ENCODE data around the gene EXOC3L4.
"Not testable (repeated sequence)": the region's sequence is repeated elsewhere in the genome, so short reads cannot be mapped to it uniquely, and the experiment has no call there.

EXOC3L4 gene

DNA sequence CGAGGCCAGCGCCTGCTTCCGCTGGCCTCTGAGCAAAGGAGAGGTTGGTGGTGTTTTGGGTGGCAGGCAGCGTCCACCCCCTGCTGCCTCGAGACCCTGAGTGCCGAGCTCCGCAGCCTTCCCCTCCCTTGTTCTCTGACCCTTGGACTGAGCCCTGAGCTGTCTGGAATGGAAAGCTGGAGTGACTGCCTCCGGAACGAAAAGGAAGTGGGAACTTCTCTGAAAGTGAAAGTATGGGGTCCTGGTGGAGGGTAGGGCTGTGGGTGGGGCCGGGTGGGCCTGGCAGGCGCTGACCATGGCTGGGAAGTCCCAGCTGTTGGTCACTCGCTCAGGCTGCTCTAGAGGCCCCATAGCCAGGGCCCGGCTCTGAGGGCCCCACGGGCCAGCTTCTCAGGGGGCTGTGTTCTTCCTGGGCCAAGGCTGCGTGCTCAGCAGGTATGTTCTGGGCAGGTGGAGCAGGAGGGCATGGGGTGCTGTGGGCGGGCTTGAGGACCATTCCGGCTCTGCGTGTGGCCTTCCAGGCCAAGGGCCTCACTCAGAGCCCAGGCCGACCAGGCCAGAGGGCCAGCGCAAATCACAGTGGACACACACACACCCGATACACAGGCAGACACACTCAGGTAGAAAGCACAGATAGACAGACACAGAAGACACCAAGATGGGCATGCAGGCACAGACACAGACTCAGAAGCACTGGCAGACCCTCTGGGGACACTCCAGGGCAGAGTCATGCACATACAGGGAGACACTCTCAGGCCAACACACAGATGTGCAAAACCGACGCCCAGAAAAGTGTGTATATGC is at the start of gene EXOC3L4:
TSS of gene EXOC3L4 (plus strand) at position 320 of the 804 bp plus-strand sequence. CDS start 5,495 bp downstream, outside the sequence.
- no peak for DNase-seq (ENCODE audit: low read depth)

- DNase-seq (ENCODE audit: low read depth): no peak
Observed at GRCh38 chr14:103045371-103045869, 49.1 kb upstream of the EXOC3L4 start.

DNA sequence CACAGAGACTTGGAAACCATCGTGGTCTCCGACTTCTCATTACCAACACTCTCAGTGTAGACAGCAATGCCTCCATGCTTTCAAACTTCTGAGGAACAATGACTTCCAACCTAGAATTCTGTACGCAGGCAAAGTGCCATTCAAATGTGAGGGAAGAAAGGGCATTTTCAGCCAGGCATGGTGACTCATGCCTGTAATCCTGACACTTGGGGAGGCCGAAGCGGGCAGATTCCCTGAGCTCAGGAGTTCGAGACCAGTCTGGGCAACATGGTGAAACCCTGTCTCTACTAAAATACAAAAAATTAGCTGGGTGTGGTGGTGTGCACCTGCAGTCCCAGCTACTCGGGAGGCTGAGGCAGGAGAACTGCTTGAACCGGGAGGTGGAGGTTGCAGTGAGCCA is 47.1 kb upstream of the EXOC3L4 start:
- DNase-seq (ENCODE audit: low read depth): not testable (repeated sequence)

- no peak for DNase-seq (ENCODE audit: low read depth)
Observed at GRCh38 chr14:103050935-103051334, 43.6 kb upstream of the EXOC3L4 start.

DNA sequence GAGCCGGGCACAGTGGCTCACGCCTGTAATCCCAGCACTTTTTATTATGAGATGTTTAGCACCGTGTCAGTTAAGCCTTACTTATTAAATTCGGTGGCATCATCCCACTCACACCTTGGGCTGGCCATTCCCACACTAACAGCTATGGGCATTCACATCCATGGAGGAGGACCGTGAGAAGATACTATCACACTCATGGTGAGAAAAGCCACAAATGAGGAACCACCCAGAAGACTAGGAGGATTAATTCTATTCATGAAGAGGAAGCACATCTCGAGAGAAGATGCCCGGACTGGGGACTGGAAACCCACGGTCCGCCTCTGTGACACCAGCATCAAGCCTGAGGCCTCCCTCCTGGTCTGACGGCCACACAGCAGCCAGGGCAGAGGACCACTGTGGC is 42.1 kb upstream of the EXOC3L4 start:
- no peak for DNase-seq (ENCODE audit: low read depth)

DNA sequence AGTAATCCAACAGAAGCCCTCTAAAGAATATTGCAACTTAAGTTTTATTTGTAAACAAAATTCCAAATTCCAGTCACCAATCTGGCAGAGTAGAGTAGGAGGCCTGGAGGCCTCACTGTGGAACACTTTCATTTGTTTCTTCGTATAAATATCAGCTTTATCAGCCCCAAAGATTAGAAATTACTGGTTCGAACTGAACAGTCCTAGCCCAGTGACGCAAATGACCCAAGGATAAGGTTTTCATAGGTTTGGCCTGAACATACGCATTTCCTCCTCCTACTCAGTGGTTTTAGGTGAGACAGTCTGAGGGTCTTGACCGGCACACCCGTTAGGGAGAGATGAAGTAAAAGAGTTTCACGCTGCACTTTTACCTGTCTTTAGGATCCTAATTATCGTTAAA is 38.8 kb upstream of the EXOC3L4 start:
- no peak for DNase-seq (ENCODE audit: low read depth)

DNA sequence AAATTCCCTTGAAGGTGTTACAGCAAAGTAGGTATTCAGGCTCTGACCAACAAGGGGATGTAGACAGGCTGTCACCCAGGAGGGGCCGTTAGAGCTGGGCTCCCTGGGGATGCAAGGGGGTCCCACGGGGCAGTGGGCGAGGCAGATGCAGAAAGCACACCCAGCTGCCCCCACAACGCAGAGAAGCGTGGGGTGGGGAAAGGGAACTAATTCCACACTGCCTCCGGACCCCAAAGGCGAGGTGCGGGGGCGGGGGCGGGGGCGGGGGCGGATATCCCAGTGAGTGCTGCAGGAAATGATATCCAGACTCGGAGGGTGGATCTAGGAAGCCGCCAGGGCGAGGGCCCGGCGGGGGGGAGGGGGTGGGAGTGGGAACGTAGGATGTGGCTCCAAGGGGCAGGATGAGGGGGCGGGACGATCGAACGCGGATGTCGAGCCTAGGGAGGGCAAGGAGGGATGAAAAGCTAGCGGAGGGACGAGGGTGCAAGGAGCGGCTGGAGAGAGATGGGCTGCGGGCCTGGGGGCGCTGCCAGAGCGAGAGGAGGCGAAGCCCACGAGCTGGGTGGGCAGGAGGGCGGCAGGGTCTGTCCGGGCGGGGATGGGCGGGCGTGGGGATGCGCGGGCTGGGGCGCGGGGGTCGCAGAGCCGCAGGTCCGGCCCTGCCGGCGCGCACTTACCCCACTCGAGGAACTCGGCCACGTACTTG is 38.0 kb upstream of the EXOC3L4 start:
- peak; percentile 63 for DNase-seq (ENCODE audit: low read depth)

DNA sequence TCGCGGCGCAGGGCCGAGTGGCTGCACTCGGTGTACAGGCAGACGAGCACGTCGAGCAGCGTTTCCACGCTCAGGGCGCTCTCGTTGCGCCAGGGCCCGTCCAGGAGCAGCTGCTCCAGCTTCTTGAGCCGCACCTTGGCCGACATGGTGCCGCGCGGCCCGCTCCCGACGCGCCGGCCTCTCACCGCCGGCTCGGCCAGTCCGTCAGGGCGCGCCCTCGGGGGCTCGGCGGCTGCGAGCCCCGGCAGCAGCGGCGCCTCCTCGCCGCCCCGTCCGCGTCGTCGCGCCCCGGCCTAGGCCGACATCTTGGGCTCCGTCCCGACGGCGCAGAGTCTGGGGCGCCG is 37.5 kb upstream of the EXOC3L4 start:
- DNase-seq (ENCODE audit: low read depth): peak; percentile 15

DNA sequence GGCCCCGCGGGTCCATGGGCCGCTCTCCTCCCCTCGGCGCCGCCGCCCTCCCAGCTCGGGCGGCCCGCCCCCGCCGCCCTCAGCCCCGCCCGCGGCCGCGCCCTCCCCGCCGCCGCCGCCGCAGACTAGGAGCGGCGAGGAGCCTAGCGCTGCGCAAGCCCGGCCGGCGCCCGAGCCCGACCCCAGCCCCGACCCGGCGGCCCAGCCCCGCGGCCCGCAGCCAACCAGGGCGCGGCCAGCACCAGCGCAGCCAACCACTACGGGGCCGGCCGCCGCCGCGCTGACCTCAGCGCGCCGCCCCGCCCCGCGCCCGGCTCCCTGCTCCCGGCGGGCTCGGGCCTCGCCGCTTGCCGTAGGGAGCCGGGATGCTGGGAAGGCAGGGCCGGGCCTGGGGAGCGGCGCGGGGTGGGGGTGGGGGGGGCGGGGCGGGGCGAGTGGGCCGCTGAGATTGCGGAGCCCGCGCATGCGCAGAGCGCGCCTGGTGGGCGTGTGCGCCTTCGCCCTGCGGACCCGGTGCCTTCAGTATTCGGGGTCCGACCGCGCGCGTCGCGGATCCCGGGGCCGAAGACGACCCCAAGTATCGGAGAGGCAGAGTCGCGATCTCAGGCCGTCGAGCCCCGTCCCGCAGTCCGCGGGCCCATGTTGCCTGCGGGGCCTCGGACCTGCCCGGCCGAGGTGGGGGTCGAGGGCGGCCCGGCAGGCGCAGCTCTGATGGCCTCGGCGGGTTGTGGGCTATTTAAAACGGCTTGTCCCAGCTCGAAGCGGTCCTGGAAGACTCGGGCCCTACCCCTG is 37.0 kb upstream of the EXOC3L4 start, which contains the start of gene CDC42BPB:
TSS of gene CDC42BPB (minus strand) at position 178 of the 792 bp plus-strand sequence. CDS start 376 bp downstream, outside the sequence.
- peak; percentile 84 for DNase-seq (ENCODE audit: low read depth)

- no peak for DNase-seq (ENCODE audit: low read depth)
Observed at GRCh38 chr14:103058164-103059055, 36.1 kb upstream of the EXOC3L4 start.

DNA sequence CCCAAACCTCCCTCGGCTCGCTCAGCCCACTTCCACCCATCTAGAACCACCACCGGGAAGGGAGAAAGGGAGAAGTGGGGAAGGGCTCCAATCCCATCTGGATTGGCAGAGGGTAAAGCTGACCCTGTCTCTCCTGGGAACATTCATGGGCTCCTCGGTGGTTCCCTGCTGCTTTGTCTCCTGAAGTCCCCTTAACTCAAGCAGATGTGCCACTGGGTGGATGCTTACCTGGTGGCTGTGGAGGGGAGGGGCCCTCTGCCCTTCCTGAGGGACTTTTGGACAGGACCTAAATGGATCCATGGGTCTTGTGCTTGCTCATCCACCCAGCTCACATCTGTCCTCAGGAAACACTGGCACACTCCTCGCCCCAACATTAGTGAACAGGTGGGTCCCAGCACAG is 35.0 kb upstream of the EXOC3L4 start:
- no peak for DNase-seq (ENCODE audit: low read depth)

DNA sequence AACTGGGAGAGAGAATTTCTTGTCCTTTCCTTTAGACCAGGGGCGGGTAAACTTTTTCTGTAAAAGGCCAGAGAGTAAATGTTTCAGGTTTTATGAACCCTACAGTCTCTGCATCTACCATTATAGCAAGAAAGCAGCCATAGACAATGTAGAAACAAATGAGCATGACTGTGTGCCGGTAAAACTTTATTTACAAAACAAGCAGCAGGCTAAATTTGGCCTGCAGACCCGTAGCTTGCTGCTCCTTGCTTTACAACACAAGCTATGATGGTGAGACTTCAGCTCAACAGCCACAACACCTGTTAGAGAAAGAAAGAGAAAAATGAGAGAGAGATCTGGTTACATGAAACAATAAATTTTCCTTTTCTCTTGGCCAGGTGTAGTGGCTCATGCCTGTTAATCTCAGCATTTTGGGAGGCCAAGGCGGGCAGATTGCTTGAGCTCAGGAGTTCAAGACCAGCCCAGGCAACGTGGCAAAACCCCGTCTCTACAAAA is 33.0 kb upstream of the EXOC3L4 start:
- no peak for DNase-seq (ENCODE audit: low read depth)

GRCh38 chr14:103064436-103064835 is 30.1 kb upstream of the EXOC3L4 start:
- no peak for DNase-seq (ENCODE audit: low read depth)

- no peak for DNase-seq (ENCODE audit: low read depth)
Observed at GRCh38 chr14:103064978-103065377, 29.5 kb upstream of the EXOC3L4 start.

- no peak for DNase-seq (ENCODE audit: low read depth)
Observed at GRCh38 chr14:103065861-103066260, 28.7 kb upstream of the EXOC3L4 start.

GRCh38 chr14:103066399-103066798 is 28.1 kb upstream of the EXOC3L4 start:
- no peak for DNase-seq (ENCODE audit: low read depth)

DNA sequence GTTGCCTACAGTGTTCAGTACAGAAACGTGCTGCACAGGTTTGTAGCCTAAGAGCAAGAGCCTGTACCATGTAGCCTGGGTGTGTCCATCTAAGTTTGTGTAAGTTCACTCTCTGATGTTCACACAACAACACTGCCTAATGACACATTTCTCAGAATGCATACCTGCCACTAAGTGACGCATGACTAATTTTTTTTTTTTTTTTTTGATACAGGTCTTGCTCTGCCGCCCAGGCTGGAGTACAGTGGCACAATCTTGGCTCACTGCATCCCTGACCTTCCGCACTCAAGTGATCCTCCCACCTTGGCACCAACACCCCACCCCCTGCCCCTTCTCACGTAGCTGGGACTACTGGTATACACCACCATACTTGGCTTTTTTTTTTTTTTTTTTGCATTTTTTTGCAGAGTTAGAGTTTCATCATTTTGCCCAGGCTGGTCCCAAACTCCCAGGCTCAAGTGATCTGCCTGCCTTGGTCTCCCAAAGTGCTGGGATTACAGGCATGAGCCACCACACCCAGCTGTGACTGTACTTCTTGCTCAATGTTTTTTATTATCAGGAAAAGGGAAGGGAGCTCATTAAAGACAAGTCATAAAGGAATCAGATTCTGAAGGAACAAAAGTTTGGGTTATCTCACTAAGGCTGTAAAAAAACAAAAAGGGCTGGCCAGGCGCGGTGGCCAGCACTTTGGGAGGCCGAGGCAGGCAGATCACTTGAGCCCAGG is 27.1 kb upstream of the EXOC3L4 start:
- DNase-seq (ENCODE audit: low read depth): peak; percentile 63

DNA sequence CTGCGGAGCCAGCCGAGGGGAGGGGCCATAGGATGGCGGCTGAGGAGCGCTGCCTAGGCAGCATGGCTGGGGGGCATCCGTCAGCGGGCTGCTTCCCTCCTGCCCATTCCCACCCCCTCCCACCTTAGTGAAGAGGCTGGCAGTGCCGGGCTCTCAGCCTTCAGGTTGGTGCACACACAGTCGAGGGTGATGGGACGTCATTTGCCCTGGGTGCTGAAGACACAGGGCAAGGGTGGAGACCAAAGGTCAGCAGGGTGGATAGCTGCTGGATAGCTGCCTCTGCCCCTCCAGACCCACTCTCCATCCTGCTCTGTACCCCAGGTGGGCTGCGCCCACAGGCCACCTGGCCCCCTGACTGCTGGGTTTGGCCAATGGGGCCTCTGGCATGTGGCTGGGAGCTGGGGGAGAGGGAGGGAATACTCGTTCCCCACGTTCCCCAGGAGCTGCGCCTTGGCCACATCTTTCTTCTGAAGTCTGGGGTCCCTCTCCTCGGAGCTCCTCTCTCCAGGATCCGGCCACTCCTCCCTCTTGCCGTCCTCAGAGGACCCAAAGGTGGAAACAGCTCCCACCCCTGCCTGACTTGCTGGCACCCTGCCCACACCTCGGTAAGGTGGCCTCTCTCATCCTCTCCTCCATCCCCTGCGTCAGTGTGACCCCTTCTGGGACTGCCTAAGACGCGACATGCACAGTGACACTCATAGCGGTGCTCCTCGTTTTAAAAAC is 26.0 kb upstream of the EXOC3L4 start:
- DNase-seq (ENCODE audit: low read depth): no peak

DNA sequence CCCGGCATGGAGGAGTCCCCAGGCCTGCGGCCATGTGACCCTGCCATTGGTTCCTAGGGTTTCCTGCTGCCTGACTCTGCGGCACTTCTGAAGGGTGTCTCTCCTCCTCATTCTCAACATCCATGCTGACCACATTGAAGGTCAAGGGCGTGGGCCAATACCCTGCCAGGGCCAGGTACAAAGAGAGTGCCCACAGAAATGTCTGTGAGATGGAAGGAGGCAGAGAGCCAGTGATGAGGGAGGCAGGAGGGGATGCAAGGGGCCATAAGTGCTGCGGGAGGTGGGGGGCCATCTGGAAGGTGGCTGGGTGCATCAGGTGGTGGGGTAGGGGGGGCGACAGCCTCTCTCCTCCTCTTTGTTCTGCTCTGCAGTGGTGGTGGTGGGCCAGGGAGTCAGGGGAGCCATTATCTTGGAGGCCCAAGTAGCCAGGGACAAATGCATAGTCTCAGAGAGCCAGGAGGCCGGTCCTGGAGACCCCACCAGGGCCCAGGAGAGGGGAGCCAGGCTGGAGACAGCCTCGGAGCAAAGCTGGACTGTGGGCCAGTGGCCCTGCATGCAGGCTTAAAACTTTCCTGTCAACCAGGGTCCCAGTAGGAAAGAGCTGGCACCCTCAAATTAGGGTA is 24.2 kb upstream of the EXOC3L4 start:
- no peak for DNase-seq (ENCODE audit: low read depth)

Measured in amniotic epithelial cell (primary cell).